22Rv1 (cell line): Measurements from ENCODE around the gene TXNL4A.

Source experiments
- CTCF ChIP-seq: fragments of 450-650 bp; IDR thresholded peaks from 2 replicates; pipeline ENCODE4 v1.5.1; 2017; ENCODE audit warnings: mild to moderate bottlenecking
- ZFX ChIP-seq: fragments of 450-650 bp; IDR thresholded peaks from 2 replicates; pipeline ENCODE4 v1.6.1; 2017; ENCODE audit warnings: antibody characterized with exemption, borderline replicate concordance

- no peak for TF ChIP-seq CTCF
- TF ChIP-seq ZFX: no peak
Measured at GRCh38 chr18:79944126-79944731, 44.1 kb downstream of the TXNL4A start.
